Hematopoietic multipotent progenitor cell treated with erythropoietin and hydrocortisone succinate and interleukin-3 and kit ligand, for 6 days (in vitro differentiated cells): ENCODE data around the gene MAFG.

Experiments used
- DNase-seq: peaks from one replicate; pipeline ENCODE4 v3.0.0-alpha.2; 2015

Gene MAFG

DNA sequence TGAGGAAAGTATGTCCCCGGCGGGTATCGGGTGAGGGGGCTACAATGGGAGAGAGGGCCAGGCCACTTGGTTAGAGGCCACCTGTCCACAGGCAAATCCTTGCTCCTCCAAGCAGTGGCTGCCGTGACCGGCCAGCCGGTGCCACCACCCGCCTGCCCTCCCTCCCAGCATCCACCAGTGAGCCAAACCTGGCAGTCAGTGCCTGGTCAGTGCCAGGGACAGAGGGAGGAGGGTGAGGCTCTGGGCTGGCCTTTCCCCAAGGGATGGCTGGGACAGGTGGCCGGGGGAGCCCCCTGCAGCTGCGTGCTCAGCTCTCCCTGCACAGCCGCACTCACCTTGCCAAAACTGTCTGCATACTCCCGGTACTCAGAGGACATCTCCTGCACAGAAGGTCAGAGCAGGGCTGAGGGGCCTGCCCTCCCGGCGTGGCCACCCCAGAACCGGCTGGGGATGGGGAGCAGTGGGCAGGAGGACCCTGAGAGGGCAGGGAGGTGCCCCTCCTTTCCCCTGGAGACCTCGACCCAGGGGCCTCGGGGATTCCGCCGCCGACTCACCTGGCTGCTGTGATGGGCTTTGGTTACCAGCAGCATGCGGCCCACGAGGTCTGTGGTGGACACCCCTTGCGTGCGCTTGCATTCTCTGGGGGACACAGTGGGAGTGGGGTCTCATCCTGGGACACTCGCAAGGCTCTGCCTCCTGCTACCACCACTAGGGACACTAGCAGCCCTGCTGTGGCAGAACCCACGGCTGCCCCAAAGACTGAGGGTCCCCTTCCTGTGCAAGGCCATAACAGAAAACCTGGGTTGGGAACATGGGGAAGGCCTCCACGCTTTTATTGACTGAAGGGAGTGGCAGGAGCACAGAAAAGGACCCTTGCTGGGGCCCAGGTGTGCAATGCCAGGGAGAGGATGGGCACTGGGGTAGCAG lies 20.1 kb downstream of the MAFG start:
- no peak for DNase-seq

DNA sequence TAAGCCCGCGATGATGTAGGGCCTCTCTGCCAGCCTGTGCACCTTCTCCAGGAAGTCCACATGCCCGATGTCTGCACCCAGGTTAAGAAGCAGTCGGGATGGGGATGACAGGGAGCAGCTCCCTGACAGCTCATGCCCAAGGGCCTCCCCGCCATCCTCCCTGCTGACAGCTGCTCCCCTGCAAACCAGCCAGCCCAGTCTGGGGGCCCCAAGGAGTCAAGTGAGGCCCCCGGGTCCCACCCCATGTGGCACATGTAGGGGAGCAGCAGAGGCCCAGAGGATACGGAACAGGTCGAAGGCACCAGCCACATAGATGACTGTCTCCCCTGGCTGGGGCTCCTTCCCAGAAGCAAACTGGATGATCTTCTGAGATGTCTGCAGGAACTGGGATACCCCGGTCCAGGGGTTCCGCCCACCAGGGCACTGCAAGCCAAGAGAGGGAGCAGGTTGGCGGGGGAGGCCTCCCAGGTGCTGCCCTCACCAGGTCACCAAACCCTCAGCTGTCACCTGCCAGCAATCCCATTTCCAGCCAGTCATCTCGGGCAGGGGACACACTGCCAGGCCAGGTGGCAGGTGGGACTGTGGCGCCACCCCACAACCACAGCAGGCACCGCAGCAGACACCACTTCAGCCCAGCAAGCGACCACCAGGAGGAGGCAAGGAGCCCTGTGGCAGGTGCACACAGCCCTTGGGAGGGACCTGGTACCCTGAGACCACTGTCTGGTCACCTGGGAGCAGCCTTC lies 20.9 kb downstream of the MAFG start:
- DNase-seq = no peak

DNA sequence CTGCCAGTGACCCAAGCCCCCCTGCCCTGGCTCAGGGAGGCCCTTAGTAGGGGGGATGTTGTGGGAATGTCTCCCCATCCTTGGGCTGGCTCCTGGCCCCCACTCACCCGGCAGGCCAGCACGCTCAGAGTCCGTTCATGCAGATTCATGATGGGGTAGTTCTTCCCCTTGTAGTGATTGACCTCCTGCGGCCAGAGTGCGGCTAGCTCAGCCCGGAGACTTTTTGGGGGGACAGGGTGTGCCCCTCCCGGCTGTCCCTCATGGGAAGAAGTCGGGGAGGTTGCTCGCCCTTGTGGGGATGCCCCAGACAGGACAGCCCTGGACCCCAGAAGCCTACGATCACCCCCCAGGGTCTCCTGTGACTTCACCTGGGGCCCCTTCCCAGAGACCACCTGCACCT lies 21.5 kb downstream of the MAFG start:
- DNase-seq = no peak

DNA sequence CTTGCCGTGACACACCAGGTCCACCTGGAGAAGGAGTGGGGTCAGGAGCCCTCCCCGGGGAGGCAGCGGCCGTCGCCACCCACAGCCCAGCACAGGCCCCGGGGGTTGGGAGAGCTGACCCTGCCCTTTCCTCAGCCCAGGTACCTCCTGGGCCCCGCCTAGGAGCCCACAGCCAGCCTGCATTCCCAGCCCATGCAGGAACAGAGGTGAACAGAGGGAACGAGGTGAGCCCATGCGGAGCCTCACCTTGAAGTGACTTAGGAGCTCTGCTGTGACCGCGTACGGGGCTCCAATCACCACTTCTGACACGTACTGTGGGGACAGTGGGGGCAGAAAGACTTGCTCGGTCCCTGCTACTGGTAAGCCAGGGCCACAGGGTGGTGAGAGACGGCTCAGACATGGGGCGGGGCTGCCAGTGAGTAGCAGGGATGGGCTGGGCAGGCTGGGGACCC lies 22.1 kb downstream of the MAFG start:
- DNase-seq = no peak

DNA sequence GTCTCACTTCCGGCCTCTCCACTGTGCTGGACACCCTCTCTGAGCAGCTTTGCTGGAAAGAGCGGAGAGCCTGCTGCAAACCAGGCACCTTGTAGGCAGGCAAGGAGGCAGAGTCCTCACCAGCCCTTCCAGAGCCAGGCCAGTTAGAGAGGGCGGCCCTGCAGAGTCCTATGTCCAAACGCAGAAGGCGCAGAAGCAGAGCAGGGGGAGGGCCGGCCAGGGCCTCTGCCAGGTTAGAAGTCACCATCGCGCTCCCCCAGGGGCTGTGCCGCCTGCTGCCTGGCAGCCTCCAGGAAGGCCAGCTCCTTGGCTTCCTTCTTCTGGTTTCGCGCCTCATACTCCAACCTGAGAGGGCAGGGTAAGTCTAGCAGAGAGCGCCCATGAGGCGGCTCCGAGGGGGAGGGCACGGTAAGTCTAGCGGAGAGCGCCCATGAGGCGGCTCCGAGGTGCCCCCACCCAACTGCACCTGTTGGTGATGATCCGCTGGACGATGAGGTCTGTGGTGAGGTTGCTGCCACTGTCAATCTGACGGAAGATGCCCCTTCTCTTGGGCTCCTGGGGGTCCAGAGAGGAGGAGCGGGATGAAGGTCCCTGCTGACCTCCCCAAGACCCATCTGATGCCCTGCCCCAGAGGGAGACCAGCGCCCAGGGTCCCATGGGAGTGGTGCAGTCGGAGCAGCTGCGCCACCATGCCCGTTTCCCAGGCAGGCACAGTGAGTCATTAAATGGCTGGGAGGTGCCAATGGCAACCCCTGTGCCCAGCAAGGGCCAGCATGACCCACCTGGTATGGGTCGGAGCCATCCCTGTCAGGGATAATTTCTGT lies 22.7 kb downstream of the MAFG start:
- no peak for DNase-seq

DNA sequence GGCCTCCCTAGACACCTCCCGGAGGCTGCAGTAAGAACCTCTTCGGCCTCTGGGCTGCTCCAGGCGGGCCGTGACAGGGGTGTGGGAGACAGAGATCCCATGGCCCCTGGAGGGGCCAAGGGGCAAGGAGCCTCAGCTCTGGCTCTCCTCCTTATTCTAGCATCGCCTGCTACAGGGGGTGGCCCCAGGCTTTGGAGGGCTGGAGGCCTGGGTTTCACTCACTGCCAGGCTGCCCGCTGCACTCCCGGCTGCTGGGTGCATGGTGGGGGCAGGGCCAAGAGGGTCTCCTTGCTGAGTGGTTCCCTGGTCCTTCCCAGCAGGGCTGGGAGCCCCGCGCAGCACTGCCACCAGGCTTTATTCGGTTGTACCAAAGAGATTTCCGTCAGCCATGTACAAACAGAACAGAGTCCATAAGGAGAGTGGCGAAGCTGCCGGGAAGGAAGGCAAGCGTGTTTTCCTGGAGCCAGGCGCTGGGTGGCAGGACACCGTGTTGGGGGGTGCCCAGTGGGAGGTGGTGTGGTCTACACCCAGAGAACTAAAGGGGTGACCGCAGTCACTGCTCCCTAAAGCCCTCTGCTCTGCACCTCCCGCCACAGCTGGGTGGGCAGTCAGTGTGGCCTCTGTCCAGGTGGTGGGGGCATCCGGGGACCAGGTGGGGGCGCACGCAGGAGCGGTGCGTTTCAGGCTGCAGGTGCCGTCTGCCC lies 23.5 kb downstream of the MAFG start:
- no peak for DNase-seq

DNA sequence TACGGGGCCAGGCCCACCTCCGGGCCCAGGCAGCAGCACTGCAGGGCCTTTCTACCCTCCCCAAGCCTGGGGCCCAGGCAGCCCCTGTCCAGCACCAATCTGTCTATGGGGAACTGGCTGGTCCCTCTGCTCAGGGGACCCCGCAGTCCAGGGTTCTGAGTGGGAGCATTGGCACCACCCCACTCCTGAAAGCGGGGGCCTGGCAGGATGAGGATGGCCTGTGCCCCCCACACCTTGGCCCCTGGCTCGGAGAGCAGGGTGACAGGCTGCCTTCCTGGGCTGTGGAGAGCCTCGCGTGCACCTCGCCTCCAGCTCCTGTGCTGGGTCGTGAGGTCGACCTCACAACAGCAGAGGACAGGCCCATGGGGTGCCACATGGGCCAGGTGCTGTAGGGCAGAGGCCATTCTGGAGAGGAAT lies 24.1 kb downstream of the MAFG start:
- DNase-seq = no peak

DNA sequence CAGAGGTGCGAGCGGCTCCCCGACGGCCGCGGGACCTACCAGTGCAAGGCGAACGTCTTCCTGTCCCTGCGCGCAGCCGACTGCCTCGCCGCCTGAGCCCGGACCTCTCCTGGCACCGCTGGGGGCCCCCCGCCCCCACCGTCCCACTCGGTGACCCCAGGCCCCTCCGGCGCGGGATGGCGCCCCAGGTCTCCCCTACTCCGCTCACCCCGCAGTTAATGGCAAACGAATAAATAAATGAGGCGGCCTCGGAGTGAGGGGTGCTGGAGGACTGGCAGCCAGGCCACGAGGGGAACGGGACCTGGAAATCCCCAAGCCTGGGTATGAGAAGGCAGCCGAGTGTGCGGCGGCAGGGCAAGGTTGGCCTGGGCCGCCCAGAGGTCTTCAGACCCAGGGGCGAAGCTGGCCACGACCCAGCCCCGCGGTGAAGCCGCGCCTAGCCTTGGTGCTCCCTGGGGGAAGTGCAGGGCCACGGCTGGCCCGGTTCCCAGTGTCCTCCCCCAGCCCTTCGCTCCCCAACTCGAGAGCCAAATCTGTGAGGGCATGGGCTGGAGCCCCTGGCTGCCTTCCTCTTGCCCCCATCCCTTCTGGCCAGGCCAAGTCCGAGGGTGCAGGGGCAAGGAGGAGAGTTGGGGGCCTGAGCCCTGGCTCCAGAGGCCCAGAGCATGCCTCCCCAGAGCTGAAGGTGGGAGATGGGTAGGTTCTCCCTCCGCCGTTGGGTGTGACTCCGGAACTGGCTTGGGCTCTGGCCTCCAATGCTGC lies 24.7 kb downstream of the MAFG start:
- DNase-seq = peak; percentile 30

DNA sequence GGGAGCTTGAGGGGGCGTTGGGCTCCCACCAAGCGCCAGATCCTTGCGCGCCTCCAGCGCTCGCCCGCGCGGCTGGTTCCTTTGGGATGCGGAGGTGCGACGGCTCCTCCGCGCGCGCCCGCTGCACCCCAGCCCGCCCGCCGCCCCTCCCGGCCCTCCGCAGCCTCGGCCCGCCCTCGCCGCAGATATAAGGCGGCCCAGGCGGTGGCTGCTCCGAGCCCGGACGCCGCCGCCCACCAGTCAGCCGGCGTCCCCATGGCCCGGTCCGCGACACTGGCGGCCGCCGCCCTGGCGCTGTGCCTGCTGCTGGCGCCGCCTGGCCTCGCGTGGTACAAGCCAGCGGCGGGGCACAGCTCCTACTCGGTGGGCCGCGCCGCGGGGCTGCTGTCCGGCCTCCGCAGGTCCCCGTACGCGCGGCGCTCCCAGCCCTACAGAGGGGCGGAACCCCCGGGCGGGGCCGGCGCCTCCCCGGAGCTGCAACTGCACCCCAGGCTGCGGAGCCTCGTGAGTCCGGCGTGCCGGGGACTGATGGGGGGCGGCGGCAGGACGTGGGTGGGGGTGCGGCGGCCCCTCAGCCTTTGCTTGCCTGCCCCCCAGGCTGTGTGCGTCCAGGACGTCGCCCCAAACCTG lies 25.4 kb downstream of the MAFG start, which contains the start of gene NPB:
NPB (plus strand) TSS at position 216 of the 630 bp plus-strand sequence; CDS start at position 256, 40 bp downstream.
- DNase-seq = peak; percentile 76

DNA sequence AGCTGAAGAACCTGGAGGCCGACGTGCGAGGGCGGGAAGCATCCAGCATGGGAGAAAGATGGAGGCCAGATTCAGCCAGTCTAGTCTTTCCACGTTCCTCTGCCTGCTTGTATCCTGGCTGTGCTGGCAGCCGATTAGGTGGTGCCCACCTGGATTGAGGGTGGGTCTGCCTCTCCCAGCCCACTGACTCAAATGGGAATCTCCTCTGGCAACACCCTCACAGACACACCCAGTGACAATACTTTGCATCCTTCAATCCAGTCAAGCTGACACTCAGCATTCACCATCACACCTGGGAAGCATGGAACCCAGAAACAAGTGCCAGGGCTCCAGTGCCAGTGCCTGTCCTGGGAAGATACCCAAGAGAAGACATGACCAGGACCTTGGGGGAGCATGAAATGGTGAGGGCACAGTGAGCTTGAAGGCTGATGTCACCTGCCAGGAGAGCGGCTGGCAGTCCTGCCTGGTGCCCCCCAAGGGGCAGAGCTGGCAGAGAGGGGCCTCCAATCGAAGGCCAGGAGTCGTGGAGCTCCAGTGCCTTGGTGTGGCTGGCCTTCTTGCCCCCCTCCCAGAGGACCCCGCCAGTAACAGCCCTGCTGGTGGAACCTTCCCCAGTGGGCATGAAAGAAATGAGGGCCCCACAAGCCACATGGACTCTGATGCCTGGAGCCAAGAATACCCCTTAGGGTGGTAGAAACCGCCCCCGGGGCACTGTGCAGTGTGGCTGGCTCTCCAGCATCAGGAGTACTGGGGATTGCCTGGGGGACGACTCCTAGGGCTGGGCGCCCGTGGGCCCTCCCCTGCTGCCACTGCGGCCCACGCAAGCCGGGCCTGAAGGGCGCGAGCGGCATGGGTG lies 26.1 kb downstream of the MAFG start:
- DNase-seq = peak; percentile 2

DNA sequence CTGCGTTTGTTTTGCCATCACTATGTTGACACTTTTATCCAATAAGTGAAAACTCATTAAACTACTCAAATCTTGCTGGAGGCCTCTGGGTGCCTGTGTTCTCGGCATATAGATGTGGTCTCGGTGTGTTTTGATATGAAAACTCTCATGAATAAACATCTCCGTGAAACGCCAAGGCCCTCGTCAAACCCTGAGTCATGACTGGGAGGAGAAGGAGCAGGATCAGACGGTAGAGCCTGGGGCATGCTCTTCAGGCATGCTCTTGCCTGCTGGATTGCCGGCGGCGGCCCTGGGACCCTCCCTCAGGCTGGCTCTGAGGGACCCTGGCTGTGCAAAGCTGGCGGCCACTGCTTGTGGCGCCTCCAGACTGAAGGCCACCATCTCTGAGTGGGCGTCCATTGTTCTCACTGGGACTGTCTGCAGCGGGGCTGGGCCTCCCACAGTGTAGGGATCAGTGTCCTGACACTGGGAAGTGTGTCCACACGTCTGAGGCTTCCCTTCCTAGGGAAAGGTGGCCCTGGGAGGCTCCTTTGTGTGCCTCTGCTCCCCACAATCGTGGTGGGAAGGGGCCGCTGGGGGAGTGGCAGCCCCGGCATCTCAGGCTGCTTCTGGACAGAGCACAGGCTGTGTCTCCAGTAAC lies 27.2 kb downstream of the MAFG start:
- DNase-seq = no peak

DNA sequence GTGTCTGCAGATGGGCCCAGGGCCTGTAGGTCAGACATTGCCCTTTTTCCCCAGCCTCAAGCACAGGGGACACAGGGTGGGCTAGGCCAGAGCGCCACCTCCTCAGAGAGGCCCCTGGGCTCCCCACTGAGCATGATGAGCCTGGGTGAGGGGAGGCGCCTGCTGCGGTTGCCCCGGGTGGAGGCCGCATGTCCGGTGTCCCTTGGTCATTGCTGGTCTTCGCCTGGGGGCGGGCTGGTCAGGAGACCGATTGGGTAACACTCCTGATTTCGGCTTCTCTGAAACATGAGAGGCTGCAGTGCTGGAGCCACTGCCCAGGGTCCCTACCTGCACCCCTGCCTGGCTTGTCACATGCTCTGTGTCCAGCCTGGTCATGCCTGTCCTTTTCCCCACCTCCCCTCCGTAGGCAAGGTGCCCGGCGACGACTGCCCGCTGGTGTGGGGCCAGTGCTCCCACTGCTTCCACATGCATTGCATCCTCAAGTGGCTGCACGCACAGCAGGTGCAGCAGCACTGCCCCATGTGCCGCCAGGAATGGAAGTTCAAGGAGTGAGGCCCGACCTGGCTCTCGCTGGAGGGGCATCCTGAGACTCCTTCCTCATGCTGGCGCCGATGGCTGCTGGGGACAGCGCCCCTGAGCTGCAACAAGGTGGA lies 27.9 kb downstream of the MAFG start:
- DNase-seq = no peak

DNA sequence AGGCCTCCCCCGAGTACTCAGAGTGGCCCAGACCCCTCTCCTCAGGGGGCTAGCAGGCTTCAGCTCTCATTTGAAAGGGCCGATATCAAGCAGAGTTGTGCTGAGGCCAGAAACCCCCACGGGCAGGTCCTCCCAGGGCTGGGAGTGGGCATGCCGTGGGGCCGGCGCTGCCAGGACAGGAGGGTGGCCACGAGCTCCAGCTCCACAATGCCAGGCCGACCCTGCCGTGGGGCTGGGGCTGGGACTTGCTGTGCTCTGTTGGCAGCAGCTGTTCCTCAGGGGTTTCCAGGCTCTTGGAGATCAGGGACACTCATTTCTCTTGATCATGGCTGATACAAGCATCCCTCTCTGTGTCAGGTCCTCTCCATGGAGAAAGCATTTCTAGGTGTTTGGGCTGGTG lies 28.6 kb downstream of the MAFG start:
- no peak for DNase-seq

DNA sequence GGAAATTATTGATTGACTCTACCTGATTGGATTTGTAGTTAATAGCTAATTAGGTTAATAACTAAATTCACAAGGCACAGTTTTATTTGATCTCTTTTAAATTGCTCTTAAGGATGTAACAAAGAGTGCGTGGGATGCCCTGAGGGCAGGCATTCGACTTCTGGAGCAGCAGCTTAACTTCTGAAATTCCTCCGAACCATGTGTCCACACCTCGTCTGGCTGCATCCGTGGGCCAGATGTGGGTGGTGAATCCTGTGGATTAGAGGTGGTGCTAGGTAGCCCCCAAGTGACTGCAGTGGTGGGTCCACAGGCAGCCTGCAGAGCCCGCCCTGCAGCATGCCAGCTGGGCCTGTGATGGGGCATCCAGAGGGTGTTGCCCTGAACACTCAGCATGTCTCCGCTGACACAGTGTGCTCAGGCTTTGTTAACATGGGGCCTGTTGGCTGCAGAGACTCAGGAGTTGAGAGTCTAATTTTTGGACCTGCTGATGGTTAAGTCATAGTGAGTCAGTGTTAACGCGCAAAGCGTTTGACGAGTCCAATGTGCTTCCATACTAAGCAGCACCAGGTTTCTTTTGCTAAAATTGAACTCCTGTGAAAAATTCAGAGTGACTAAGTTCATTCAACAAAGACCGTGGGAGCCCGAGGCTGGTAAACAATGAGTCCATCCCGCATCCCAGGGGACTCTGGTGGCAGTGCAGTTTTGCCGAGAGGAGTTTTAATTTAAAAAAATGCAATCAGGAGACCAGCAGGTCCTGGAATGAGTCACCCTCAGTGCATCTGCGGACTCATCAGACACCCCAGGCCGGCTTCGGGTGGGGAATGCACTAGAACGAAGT lies 29.3 kb downstream of the MAFG start:
- DNase-seq = no peak

DNA sequence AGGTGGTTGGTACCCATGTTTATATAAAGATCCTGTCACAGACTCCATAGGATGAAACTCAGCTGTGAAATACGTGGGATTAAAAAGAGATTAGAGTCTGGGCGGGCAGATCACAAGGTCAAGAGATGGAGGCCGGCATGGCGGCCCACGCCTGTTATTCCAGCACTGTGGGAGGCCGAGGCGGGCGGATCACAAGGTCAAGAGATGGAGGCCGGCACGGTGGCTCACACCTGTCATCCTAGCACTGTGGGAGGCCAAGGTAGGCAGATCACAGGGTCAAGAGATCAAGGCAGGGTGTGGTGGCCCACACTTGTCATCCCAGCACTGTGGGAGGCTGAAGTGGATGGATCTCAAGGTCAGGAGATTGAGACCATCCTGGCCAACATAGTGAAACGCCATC lies 32.1 kb downstream of the MAFG start:
- DNase-seq = no peak

DNA sequence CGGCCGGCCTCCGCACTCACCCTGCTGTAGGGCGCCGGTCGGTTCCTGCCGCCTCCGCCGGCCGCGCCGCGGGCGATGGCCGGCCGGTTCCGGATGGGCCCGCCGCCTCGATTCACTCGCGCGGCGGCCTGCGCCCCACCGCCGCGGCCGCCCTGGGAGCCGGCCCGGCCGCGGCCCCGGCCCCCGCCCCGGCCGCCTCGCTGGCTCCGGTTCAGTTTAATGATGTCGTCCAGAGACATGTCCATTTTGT lies 36.3 kb downstream of the MAFG start:
- no peak for DNase-seq

DNA sequence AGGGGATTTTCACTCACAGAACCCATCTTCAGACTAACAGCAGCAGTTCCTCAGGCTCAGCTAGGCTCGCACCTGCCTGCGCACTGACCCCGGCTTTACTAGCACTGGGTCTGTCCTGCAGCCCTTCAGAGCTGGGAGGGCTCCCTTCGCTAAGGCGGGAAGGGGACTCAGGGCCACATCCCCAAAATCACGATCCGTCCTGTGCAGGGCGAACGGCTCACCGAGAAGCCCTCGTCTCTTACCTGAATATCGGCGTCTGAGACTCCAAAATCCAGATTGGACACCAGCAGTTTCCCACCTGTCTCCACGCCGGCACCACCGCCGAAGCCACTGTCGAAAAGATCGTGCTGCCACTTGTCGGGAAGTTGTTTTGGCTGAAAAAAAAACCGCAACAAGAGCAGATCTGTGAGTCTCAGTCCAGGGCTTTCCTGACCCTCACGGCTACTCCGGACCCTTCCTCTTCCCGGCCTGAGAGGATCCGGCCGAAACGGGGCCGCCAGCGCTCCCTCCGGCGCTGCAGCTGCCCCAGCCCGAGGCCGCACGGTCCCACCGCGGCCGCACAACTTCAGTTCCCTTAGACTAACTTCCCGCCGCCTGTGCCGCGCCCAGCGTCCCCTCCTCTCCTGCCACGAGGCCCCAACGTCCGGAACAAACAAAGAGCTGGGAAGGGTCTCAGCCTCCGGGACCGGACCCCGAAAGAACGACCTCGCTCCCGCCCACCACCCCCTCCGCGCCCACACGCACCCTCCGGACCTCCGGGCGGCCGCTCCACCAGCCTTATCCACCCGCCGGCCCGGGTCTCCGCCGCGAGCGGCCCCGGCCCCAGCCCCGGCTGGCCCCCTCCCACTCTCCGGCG lies 36.9 kb downstream of the MAFG start:
- peak; percentile 57 for DNase-seq
